ENCODE data around the gene ARRDC5.
"Not testable (repeated sequence)": the region's sequence is repeated elsewhere in the genome, so short reads cannot be mapped to it uniquely, and the experiment has no call there.

Gene ARRDC5

GRCh38 chr19:4902796-4903195, at the start of gene ARRDC5:
ARRDC5 (minus strand) TSS chr19:4902896; CDS start chr19:4902825, 71 bp downstream.
- DNase-seq (ENCODE audit: low read depth), result no peak

- DNase-seq (ENCODE audit: low read depth), result no peak
Measured at GRCh38 chr19:4951656-4952055, 49.0 kb upstream of the ARRDC5 start.

- not testable (repeated sequence) for DNase-seq (ENCODE audit: low read depth)
Measured at GRCh38 chr19:4950650-4951049, 48.0 kb upstream of the ARRDC5 start.

GRCh38 chr19:4941638-4942169, 39.0 kb upstream of the ARRDC5 start:
- not testable (repeated sequence) for DNase-seq (ENCODE audit: low read depth)

- no peak for DNase-seq (ENCODE audit: low read depth)
Measured at GRCh38 chr19:4939466-4939865, 36.8 kb upstream of the ARRDC5 start.

- not testable (repeated sequence) for DNase-seq (ENCODE audit: low read depth)
Measured at GRCh38 chr19:4938461-4938860, 35.8 kb upstream of the ARRDC5 start.

GRCh38 chr19:4937060-4937459, 34.4 kb upstream of the ARRDC5 start:
- no peak for DNase-seq (ENCODE audit: low read depth)

GRCh38 chr19:4935444-4935843, 32.7 kb upstream of the ARRDC5 start:
- DNase-seq (ENCODE audit: low read depth), result no peak

GRCh38 chr19:4933528-4933927, 30.8 kb upstream of the ARRDC5 start:
- no peak for DNase-seq (ENCODE audit: low read depth)

- no peak for DNase-seq (ENCODE audit: low read depth)
Measured at GRCh38 chr19:4932711-4933110, 30.0 kb upstream of the ARRDC5 start.

GRCh38 chr19:4930664-4931063, 28.0 kb upstream of the ARRDC5 start:
- DNase-seq (ENCODE audit: low read depth), result no peak

- no peak for DNase-seq (ENCODE audit: low read depth)
Measured at GRCh38 chr19:4929186-4929585, 26.5 kb upstream of the ARRDC5 start.

GRCh38 chr19:4923276-4923747, 20.6 kb upstream of the ARRDC5 start:
- DNase-seq (ENCODE audit: low read depth), result no peak

GRCh38 chr19:4922530-4923275, 20.0 kb upstream of the ARRDC5 start:
- DNase-seq (ENCODE audit: low read depth), result no peak

- DNase-seq (ENCODE audit: low read depth), result no peak
Measured at GRCh38 chr19:4916292-4917082, 13.8 kb upstream of the ARRDC5 start.

- peak; percentile 67 for DNase-seq (ENCODE audit: low read depth)
Measured at GRCh38 chr19:4914736-4915501, 12.2 kb upstream of the ARRDC5 start.

GRCh38 chr19:4913996-4914735, 11.5 kb upstream of the ARRDC5 start:
- no peak for DNase-seq (ENCODE audit: low read depth)

- peak; percentile 39 for DNase-seq (ENCODE audit: low read depth)
Measured at GRCh38 chr19:4911786-4912672, 9.3 kb upstream of the ARRDC5 start.

- DNase-seq (ENCODE audit: low read depth), result no peak
Measured at GRCh38 chr19:4911314-4911713, 8.6 kb upstream of the ARRDC5 start.

- DNase-seq (ENCODE audit: low read depth), result no peak
Measured at GRCh38 chr19:4910594-4911281, 8.0 kb upstream of the ARRDC5 start.
